RWPE2 (cell line): Measurements from ENCODE around the gene KLF5.

Experiments
- ATAC-seq: fragments of 200-7000 bp; cut with Tn5 transposase; 3 replicates; pipeline ENCODE4 v1.9.1; 2021; ENCODE audit warnings: low read depth
- DNase-seq: peaks from one replicate; pipeline ENCODE4 v3.0.0-alpha.2; 2020; ENCODE audit warnings: low spot score
- H3K27ac ChIP-seq: fragments of 450-650 bp; 2 replicates; pipeline ENCODE4 v1.5.1; 2017; ENCODE audit warnings: mild to moderate bottlenecking; ENCODE audit not compliant: poor library complexity, severe bottlenecking
- H3K27me3 ChIP-seq: fragments of 250-450 bp; sonication (Bioruptor Pico); 2 replicates; pipeline ENCODE4 v1.5.1; 2021; ENCODE audit warnings: mild to moderate bottlenecking, moderate library complexity; ENCODE audit not compliant: insufficient read depth, poor library complexity, severe bottlenecking
- H3K36me3 ChIP-seq: fragments of 250-450 bp; sonication (Bioruptor Pico); 2 replicates; pipeline ENCODE4 v1.5.1; 2020; ENCODE audit warnings: low read depth, mild to moderate bottlenecking, moderate library complexity
- H3K4me1 ChIP-seq: fragments of 250-450 bp; sonication (Bioruptor Pico); 2 replicates; pipeline ENCODE4 v1.5.1; 2021; ENCODE audit warnings: mild to moderate bottlenecking, moderate library complexity; ENCODE audit not compliant: insufficient read depth, poor library complexity, severe bottlenecking
- H3K4me3 ChIP-seq: fragments of 250-450 bp; sonication (Bioruptor Pico); 2 replicates; pipeline ENCODE4 v1.5.1; 2021; ENCODE audit warnings: mild to moderate bottlenecking, moderate library complexity; ENCODE audit not compliant: severe bottlenecking
- H3K9me3 ChIP-seq: fragments of 250-450 bp; sonication (Bioruptor Pico); 2 replicates; pipeline ENCODE4 v1.5.1; 2021; ENCODE audit warnings: mild to moderate bottlenecking, moderate library complexity; ENCODE audit not compliant: severe bottlenecking
- TF ChIP-seq, protein P1 (sequence below): fragments of 450-650 bp; IDR thresholded peaks from one replicate; pipeline ENCODE4 v1.5.1; 2017; ENCODE audit warnings: mild to moderate bottlenecking, moderate library complexity; ENCODE audit not compliant: poor library complexity, severe bottlenecking

Gene KLF5

DNA sequence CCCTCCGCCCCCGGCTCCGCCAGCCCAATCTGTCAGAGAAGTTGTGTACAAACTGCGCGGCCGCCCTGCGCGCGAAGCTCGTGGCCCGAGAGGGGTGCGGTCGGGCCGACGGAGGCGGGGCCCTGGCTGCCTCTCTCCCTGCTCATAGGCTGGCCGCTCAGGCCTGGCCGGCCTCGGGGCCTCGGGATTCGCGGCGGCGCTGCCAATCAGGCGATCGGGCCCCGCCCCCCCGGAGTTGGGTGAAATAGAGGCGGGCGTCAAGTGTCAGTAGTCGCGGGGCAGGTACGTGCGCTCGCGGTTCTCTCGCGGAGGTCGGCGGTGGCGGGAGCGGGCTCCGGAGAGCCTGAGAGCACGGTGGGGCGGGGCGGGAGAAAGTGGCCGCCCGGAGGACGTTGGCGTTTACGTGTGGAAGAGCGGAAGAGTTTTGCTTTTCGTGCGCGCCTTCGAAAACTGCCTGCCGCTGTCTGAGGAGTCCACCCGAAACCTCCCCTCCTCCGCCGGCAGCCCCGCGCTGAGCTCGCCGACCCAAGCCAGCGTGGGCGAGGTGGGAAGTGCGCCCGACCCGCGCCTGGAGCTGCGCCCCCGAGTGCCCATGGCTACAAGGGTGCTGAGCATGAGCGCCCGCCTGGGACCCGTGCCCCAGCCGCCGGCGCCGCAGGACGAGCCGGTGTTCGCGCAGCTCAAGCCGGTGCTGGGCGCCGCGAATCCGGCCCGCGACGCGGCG lies at the start of gene KLF5:
TSS of gene KLF5 (plus strand) at position 270 of the 724 bp plus-strand sequence. CDS start at position 593, 323 bp downstream.
- no peaks in the 10 kb centered on the region for H3K27me3 ChIP-seq
- no peaks in the 10 kb centered on the region for H3K9me3 ChIP-seq
- H3K4me3 ChIP-seq: peak within 1 kb of the TSS; percentile 71
- peaks cover 41% of the 10 kb centered on the region for H3K36me3 ChIP-seq
- H3K27ac ChIP-seq: peak within 1 kb of the TSS; percentile 92
- ATAC-seq: peak; percentile 84
- TF ChIP-seq, protein P1, sequence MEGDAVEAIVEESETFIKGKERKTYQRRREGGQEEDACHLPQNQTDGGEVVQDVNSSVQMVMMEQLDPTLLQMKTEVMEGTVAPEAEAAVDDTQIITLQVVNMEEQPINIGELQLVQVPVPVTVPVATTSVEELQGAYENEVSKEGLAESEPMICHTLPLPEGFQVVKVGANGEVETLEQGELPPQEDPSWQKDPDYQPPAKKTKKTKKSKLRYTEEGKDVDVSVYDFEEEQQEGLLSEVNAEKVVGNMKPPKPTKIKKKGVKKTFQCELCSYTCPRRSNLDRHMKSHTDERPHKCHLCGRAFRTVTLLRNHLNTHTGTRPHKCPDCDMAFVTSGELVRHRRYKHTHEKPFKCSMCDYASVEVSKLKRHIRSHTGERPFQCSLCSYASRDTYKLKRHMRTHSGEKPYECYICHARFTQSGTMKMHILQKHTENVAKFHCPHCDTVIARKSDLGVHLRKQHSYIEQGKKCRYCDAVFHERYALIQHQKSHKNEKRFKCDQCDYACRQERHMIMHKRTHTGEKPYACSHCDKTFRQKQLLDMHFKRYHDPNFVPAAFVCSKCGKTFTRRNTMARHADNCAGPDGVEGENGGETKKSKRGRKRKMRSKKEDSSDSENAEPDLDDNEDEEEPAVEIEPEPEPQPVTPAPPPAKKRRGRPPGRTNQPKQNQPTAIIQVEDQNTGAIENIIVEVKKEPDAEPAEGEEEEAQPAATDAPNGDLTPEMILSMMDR: no peak
- H3K4me1 ChIP-seq: peaks cover 31% of the 10 kb centered on the region
- DNase-seq: peak; percentile 96

DNA sequence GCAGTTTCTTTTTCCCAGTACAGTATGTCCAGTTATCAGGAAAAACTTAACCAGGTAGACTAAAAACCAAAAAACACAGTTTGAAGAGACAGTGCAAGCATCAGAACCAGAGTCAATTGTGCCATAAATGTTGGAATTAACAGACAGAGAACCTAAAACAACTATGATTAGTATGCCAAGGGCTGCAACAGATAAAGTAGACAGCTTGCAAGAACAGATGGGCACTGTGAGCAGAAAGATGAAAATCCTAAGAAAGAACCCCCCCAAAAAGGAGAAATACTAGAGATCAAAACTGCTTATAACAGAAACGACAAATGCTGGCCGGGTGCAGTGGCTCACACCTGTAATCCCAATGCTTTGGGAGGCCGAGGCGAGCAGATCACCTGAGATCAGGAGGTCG lies 47.1 kb upstream of the KLF5 start:
- no peaks in the 10 kb centered on the region for H3K4me1 ChIP-seq
- TF ChIP-seq, protein P1: no peak
- no peaks in the 10 kb centered on the region for H3K9me3 ChIP-seq
- no peaks in the 10 kb centered on the region for H3K27me3 ChIP-seq
- ATAC-seq (no peak), DNase-seq (no peak)
- H3K36me3 ChIP-seq: peaks cover 5% of the 10 kb centered on the region; the same call in 1 of the 2 replicates
- H3K4me3 ChIP-seq: no peak overlapping the region
- H3K27ac ChIP-seq: no peak overlapping the region

DNA sequence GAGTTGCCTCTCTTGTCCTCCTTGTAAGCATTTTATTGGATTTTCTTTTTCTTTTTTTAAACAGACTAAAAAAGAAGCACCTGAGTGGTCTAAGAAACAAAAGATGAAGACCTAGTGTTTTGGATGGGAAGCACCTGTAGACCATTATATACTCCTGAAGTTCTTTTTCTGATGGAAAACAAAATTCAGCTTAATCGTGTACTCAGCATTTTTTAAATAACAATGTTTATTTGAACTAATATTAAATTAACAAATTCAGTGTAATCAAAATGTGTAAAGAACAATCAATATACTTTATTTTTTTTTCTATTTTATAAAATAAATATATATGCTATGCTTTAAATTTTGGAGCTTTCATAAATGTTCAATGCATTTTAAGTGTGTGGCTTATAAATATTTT lies 43.0 kb upstream of the KLF5 start:
- Histone ChIP-seq H3K27ac (no peak overlapping the region), H3K36me3 (peaks cover 5% of the 10 kb centered on the region; the same call in 1 of the 2 replicates), H3K4me3 (no peak overlapping the region), H3K4me1 (peaks cover 3% of the 10 kb centered on the region), H3K27me3 (no peaks in the 10 kb centered on the region), H3K9me3 (no peaks in the 10 kb centered on the region)
- DNase-seq: no peak
- TF ChIP-seq, protein P1: no peak
- no peak for ATAC-seq

DNA sequence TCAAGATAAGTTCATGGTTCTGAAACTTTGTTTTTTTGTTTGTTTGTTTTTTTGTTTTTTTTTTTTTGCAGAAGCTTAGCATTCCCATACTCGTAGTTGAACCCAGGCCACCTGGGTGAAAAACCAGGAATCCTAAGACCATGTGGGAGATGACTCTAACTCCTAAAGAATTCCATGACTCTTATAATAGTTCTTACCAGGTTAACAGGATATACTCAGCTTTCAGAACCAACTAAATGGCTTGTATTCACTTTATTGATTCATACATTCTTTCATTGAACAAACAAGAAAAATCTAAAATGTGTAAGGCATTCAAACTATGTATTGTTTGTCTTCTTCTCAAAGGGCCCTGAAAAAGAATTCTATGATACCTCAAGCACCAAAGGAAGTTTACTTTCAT lies 40.5 kb upstream of the KLF5 start:
- peak overlapping the region; percentile 33 for H3K27ac ChIP-seq
- H3K9me3 ChIP-seq: no peaks in the 10 kb centered on the region
- TF ChIP-seq, protein P1: no peak
- H3K4me1 ChIP-seq: peaks cover 3% of the 10 kb centered on the region
- H3K27me3 ChIP-seq: no peaks in the 10 kb centered on the region
- H3K36me3 ChIP-seq: peaks cover 5% of the 10 kb centered on the region; the same call in 1 of the 2 replicates
- peak; percentile 68 for ATAC-seq
- no peak for DNase-seq
- H3K4me3 ChIP-seq: no peak overlapping the region
